K562 (cell line): ENCODE results near the gene ABCC5. TPM values are rescaled to one million over a fixed set of nuclear protein-coding genes. Genes with fewer than 3 reads are reported as not detected.

Experiments
- ARID3A ChIP-seq: IDR thresholded peaks from 2 replicates; pipeline ENCODE4 v1.6.1; 2012; ENCODE audit warnings: low read depth, low read length, improper control_type of control experiment, borderline replicate concordance
- CREB3 ChIP-seq: fragments of 450-650 bp; conservative IDR thresholded peaks from 2 replicates; pipeline ENCODE4 v1.6.1; 2016; ENCODE audit warnings: missing genetic modification characterization, low read depth, mild to moderate bottlenecking, missing compliant biosample characterization, moderate library complexity
- CUX1 ChIP-seq: fragments of 200-800 bp; sonication (Bioruptor generic); IDR thresholded peaks from 2 replicates; pipeline ENCODE4 v1.6.1; 2016; ENCODE audit warnings: missing genetic modification characterization, missing compliant biosample characterization
- HNRNPK ChIP-seq: fragments of 200-400 bp; formaldehyde crosslinking; IDR thresholded peaks from one replicate; pipeline ENCODE4 v1.6.1; 2018; ENCODE audit warnings: mild to moderate bottlenecking, low read depth, low read length; ENCODE audit not compliant: poor library complexity, severe bottlenecking
- MCM3 ChIP-seq: fragments of 450-650 bp; IDR thresholded peaks from 2 replicates; pipeline ENCODE4 v1.6.1; 2016
- POLR2G ChIP-seq: fragments of 200-400 bp; formaldehyde crosslinking; IDR thresholded peaks from 2 replicates; pipeline ENCODE4 v1.6.1; 2017; ENCODE audit warnings: low read depth, mild to moderate bottlenecking, antibody characterized with exemption, low read length, moderate library complexity
- SMAD1 ChIP-seq: fragments of 150-350 bp; IDR thresholded peaks from 2 replicates; pipeline ENCODE4 v1.6.1; 2014; ENCODE audit warnings: low read length, low read depth; ENCODE audit not compliant: partially characterized antibody
- SMC3 ChIP-seq: conservative IDR thresholded peaks from 2 replicates; pipeline ENCODE4 v1.6.1; 2011; ENCODE audit warnings: low read depth, low read length, improper control_type of control experiment; ENCODE audit not compliant: insufficient read depth
- SNIP1 ChIP-seq: fragments of 450-650 bp; IDR thresholded peaks from 2 replicates; pipeline ENCODE4 v1.7.1; 2017; ENCODE audit warnings: low read depth, mild to moderate bottlenecking
- ZBTB5 ChIP-seq: fragments of 450-650 bp; IDR thresholded peaks from 2 replicates; pipeline ENCODE4 v1.6.1; 2017; ENCODE audit warnings: antibody characterized with exemption
- ZNF197 ChIP-seq: fragments of 200-800 bp; sonication (Bioruptor generic); IDR thresholded peaks from 2 replicates; pipeline ENCODE4 v1.6.1; 2016; ENCODE audit warnings: low read depth, missing genetic modification characterization, missing compliant biosample characterization
- ZNF224 ChIP-seq: sonication (generic); formaldehyde crosslinking; IDR thresholded peaks from 2 replicates; pipeline ENCODE4 v1.8.0; 2022; ENCODE audit warnings: mild to moderate bottlenecking, missing genetic modification reagents
- ZNF395 ChIP-seq: fragments of 200-800 bp; sonication (Bioruptor generic); IDR thresholded peaks from 2 replicates; pipeline ENCODE4 v1.6.1; 2017; ENCODE audit warnings: missing genetic modification characterization, missing compliant biosample characterization
- polyA plus RNA-seq, 8 experiments: library from polyadenylated mRNA; depleted of rRNA in 4 of 8; stranded (reverse) in 5 of 8; unstranded in 3 of 8; fragments of >200 nt; fragmentation: Nextera tagmentation in 2 of 8; fragmentation: Illumina TruSeq in 1 of 8; extraction: Ambion mirVana in 2 of 8; extraction: Trizol in 1 of 8; gene quantifications; 2 replicates each; pipeline versions ENCODE4 v1.2.1 to v1.2.3, GENCODE V29; 2011 to 2014; ENCODE audit warnings: inconsistent platforms in 1 of 8, missing spikeins in 1 of 8
- total RNA-seq, 7 experiments: library from RNA; depleted of rRNA in 6 of 7; stranded (reverse); fragments of >200 nt in 6 of 7; fragmentation: Illumina TruSeq in 2 of 7; extraction: Trizol in 2 of 7; gene quantifications; 2 replicates each; pipeline versions ENCODE4 v1.2.1 to v1.2.3, GENCODE V29; 2011 to 2021; ENCODE audit warnings: low replicate concordance in 1 of 7

The ABCC5 gene
- total and polyA plus RNA-seq, 9 of the 15 experiments (the other 6 are each of a cell fraction or from before 2014, with no cell fraction given) = 22.0 to 53.0 (median 41.9) TPM

- TF ChIP-seq CUX1 (CRISPR knock-in tag) (peak; percentile 56; the same call in 1 of the 2 replicates), SMAD1 (no peak), MCM3 (no peak), SMC3 (no peak), ZBTB5 (no peak), ZNF224 (no peak), CREB3 (tag) (no peak; the same call in 1 of the 2 replicates), HNRNPK (no peak), ARID3A (peak; percentile 74; the same call in 1 of the 2 replicates), ZNF395 (CRISPR knock-in tag) (peak; percentile 22; the same call in 1 of the 2 replicates), POLR2G (no peak), SNIP1 (no peak), ZNF197 (CRISPR knock-in tag) (no peak)
Measured at GRCh38 chr3:183988216-183988790, 29.4 kb downstream of the ABCC5 start (continued).
